Measurements from ENCODE around the gene CAMK2D.

CAMK2D gene

DNA sequence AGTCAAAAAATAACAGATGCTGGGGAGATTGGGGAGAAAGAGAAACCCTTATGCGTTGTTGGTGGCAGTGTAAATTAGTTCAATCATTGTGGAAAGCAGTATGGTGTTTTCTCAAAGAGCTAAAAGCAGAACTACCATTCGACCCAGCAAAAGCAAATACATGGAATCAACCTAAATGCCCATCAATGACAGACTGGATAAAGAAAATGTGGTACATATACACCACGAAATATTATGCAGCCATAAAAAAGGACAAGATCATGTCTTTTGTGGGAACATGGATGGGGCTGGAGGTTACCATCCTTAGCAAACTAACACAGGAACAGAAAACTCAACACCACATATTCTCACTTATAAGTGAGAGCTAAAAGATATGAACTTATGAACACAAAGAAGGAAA, 188.9 kb downstream of the CAMK2D start:
- DNase-seq = no peak

GRCh38 chr4:113566015-113566795, 195.3 kb downstream of the CAMK2D start:
- no peak for DNase-seq

DNA sequence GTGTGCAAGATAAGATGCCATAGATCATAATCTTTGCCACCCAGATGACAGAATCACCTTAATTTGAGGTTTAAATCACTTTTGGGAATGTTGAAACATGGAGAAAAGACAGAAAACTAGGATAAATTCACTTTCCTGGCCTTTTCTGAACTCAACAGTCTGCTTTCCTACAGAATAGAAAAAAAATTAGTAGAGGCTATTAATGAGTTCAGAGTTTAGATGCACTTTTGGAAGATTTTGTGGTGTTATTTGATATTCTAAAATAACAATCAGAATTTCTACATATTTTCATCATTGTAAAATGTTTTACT, 195.9 kb downstream of the CAMK2D start:
- no peak for DNase-seq

- DNase-seq = no peak
Measured at GRCh38 chr4:113564493-113564892, 197.0 kb downstream of the CAMK2D start.

- DNase-seq = no peak
Measured at GRCh38 chr4:113563691-113564378, 197.7 kb downstream of the CAMK2D start.

- no peak for DNase-seq
Measured at GRCh38 chr4:113561758-113562157, 199.8 kb downstream of the CAMK2D start.

DNA sequence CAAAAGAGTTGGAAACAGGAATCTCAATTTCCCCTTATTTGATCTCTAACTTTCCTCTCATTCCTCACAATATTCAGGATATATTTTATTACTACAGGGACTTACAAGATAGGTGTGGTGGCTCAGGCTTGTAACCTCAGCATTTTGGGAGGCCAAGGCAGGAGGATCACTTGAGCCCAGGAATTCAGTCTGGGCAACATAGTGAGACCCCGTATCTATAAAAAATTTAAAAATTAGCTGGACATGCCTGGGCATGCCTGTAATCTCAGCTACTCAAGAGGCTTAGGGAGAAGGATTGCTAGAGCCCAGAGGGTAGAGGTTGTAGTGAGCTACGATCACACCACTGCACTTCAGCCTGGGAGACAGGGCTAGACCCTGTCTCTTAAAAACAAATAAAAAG, 200.4 kb downstream of the CAMK2D start:
- no peak for DNase-seq

- DNase-seq = no peak
Measured at GRCh38 chr4:113560579-113560978, 201.0 kb downstream of the CAMK2D start.

DNA sequence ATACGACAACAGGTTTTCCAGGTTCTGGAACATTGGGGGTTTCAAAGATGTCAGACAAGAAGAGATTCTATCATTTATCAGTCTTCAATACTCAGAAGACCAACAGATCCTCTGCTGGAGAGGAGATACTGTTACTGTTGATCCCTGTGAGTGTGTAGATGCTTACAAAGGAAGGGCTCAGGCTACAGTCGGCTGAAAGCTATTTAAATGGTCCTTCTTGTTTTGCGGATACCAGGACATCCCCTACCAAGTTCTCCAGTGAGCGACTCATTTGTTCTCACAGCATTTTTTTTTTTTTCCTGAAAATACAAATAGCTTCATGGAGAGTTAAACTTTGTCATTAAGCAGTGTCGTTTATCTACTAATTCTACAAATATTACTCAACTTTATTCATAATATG, 201.6 kb downstream of the CAMK2D start:
- no peak for DNase-seq

GRCh38 chr4:113556382-113557134, 205.0 kb downstream of the CAMK2D start:
- no peak for DNase-seq

- DNase-seq = no peak
Measured at GRCh38 chr4:113555868-113556267, 205.7 kb downstream of the CAMK2D start.

DNA sequence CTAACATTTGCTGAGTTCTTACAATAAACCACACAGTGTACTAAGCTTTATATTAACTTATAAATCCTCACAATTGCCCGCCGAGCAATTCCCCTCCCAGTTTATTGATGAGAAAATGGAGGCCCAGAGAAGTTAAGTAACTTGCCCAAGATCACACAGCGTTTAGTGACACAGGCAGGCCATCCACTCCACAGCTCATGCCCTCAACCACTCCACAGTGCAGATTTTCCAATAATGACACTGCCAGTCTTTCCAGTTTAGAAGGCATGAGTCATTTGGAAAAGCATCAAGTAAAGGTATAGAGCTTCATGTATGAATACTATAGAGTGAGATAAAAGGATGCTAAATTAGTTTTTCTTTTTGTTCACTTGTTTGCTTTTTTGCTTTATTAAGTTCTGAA, 208.5 kb downstream of the CAMK2D start:
- DNase-seq = no peak

GRCh38 chr4:113550510-113550909, 211.0 kb downstream of the CAMK2D start:
- no peak for DNase-seq

GRCh38 chr4:113548303-113548702, 213.2 kb downstream of the CAMK2D start:
- no peak for DNase-seq

GRCh38 chr4:113547487-113548042, 214.0 kb downstream of the CAMK2D start:
- peak in 49 of 51 donors; percentile 2 to 84 (median 57) for DNase-seq

- no peak for DNase-seq
Measured at GRCh38 chr4:113541933-113542332, 219.6 kb downstream of the CAMK2D start.

DNA sequence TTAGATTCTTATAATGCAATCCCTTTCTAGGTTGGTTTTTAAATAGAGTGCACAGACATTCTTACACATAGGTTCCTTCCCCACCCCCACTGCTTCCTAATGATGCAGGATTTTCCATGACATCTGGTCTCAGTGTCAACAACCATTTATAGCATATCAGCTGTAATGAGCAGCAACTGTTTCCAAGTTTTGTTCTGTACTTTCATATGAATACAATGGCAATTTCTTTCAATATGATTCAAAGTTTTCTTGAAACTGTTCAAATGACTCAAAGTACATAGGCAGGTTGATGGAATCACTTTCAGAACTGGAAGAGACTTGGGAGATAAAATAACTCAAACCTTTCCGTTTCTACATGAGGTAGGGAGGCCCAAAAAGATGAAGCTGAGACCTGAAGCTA, 220.7 kb downstream of the CAMK2D start:
- no peak for DNase-seq

DNA sequence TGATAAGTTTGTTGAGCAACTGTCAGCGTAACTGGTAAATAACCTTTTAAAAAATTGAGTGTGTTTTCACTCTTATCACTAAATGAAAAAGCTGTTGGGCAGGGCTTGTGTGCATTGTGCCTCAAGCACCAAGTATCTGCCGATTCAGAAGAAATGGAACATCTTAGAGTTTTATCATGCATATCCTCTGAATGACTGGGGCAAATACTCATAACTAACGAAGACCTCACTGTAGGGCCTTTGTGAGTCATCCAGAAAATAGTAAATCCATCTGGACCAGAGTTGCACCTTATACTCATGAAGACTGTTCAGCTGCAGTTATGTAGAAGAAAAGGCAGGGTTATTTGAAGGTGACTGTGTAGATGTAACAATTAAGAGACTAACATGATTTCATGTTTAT, 222.1 kb downstream of the CAMK2D start:
- no peak for DNase-seq

DNA sequence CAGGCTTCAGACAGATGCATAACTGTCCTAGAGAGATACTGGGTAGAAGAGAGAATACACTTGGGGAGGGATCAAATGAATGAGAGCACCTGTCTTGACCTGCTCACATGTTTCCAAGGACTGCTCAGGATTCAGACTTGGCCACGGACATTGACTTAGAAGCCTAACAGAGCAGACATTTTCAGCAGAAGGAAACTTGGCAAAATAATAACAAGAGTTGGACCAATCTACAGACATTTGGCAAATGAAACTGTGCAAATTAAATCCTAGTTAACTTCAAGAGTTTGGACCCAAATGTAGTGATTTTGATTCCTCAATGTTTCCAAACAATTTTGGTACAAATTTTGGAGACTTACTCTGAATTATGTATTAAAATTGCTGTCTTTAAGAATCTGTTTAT, 223.9 kb downstream of the CAMK2D start:
- DNase-seq = peak in 2 of 51 donors; percentile 2 to 5

GRCh38 chr4:113537203-113537602, 224.3 kb downstream of the CAMK2D start:
- DNase-seq = peak in 1 of 51 donors; percentile 43

DNA sequence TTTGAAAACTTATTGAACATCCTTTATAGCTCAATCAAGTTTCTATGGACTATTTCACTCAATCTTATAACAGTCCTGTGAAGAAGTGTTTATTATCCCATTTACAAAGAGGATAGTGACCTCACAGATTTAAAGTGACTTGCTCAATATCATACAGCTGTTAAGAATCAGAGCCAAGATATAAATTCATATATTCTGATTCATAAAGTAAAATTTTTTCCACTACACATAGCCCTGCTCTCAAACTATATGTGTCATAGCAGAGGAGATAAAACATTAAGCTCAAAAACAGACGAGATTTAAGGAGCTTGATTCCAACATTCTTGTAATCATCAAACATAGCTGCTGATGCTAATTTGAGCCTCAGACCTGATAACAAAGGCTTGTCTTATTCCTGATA, 226.8 kb downstream of the CAMK2D start:
- no peak for DNase-seq

DNA sequence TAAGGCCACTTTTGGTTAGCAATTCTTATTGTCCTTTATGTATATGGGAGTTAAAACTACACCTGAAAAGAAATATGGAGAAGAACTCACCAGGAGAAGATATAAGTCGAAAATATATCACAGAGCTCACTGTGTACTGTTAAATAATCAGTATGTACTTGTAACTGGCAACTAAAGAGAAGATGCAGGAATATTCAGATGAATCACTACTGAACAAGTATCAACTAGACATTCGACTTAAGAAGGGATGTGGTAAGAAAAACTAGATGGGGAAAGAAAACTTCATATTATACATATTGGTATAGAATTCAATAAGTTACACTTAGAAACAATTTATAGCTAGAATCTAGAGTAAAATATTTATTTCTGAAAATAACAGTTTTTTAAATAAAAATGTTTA, 230.0 kb downstream of the CAMK2D start:
- DNase-seq = no peak

Measured in hypothalamus (tissue), 51 donors.